ENCODE results near the gene SLC4A5.
"Not testable (repeated sequence)": the region's sequence is repeated elsewhere in the genome, so short reads cannot be mapped to it uniquely, and the experiment has no call there.

The SLC4A5 gene

DNA sequence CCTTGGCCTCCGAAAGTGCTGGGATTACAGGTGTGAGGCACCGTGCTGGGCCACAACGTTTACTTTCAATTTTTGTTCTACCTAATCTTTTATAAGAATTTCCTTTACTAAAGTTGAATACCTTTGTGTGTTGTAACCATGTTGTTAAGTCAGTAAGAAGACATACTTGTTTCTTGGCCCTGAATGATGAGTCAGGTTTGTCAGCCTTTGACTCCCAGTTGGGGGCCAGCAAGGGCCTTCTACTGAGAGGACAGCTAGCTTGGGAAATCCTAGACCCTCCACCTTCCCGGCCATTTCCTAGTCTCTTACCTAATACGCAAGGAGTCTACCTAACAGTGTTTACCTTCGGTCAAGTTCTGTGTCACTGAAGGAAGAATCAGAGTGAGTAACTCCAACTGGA, 122.1 kb downstream of the SLC4A5 start:
- TF ChIP-seq, protein P1, sequence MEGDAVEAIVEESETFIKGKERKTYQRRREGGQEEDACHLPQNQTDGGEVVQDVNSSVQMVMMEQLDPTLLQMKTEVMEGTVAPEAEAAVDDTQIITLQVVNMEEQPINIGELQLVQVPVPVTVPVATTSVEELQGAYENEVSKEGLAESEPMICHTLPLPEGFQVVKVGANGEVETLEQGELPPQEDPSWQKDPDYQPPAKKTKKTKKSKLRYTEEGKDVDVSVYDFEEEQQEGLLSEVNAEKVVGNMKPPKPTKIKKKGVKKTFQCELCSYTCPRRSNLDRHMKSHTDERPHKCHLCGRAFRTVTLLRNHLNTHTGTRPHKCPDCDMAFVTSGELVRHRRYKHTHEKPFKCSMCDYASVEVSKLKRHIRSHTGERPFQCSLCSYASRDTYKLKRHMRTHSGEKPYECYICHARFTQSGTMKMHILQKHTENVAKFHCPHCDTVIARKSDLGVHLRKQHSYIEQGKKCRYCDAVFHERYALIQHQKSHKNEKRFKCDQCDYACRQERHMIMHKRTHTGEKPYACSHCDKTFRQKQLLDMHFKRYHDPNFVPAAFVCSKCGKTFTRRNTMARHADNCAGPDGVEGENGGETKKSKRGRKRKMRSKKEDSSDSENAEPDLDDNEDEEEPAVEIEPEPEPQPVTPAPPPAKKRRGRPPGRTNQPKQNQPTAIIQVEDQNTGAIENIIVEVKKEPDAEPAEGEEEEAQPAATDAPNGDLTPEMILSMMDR (IDR thresholded peaks at IDR 0.05; ENCODE audit: insufficient read depth, low read length, missing control alignments): no peak
- ChIA-PET POLR2A (interaction anchor here (0.6 kb wide), 1 partner anchor 54 kb away, joined by 3 read pairs; no protein-coding TSS in a partner anchor), CTCF (no interaction called here)
- H3K4me3 ChIP-seq (ENCODE audit: low read depth, low read length): no peak overlapping the region
- no peak for DNase-seq (ENCODE audit: low read depth, low spot score)

DNA sequence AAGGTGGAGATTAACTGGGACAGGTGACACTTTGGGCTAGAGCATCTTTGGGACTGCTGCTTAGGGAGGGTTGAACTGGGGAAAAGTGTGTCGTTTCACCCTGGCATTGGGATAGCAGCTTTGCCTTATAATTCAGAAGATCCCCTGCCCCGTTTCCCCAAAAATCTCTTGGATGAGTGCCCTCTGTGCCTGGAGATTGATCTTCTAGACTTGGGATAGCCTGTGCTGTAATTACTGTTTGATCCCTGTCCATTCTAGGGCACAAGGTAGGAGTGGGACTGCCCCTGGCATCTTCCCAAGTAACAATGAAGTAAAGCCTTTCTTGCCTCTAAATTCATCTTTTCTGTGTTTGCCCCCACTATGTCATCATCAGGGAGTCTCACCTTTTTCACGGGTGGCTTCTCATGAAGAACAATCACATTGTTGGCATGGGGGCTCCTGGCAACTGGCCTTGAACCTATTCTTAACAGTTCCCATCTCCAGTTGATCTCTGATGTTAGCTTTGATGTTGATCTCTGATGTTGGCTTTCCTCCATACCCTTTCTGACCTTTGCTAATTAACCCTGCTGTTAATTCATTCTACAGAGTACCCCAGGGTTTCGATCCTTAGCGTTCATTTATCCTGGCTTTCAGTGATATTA, 123.2 kb downstream of the SLC4A5 start:
- no peak overlapping the region for H3K4me3 ChIP-seq (ENCODE audit: low read depth, low read length)
- DNase-seq (ENCODE audit: low read depth, low spot score): no peak
- CTCF ChIA-PET: interaction anchor here (1.4 kb wide), 1 partner anchor 20 kb away, joined by 7 read pairs; no protein-coding TSS in a partner anchor
- TF ChIP-seq, protein P1 (IDR thresholded peaks at IDR 0.05; ENCODE audit: insufficient read depth, low read length, missing control alignments): no peak
- POLR2A ChIA-PET: no interaction called here

DNA sequence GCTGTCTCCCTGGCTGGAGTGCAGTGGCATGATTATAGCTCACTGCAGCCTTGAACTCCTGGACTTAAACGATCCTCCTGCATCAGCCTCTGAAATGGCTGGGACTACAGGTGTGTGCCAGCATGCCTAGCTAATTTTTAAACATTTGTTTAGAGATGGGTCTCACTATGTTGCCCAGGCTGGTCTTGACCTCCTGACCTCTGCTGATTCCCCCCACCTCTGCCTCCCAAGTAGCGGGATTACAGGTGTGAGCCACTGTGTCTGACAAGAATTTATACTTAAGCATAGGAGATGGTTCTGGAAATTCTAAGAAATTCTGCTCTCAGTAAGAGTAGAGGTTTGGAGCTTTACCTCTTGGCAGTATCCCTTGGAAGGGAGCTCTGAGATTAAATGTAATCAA, 126.6 kb downstream of the SLC4A5 start:
- TF ChIP-seq, protein P1 (IDR thresholded peaks at IDR 0.05; ENCODE audit: insufficient read depth, low read length, missing control alignments): no peak
- H3K4me3 ChIP-seq (ENCODE audit: low read depth, low read length): no peak overlapping the region
- ChIA-PET POLR2A (interaction anchor here (0.9 kb wide), 1 partner anchor 10 kb away, joined by 3 read pairs; no protein-coding TSS in a partner anchor), CTCF (interaction anchor here (1.2 to 3.7 kb wide), 2 partner anchors 12 to 18 kb away, joined by 3 to 20 read pairs; partner anchors contain the start of gene MTHFD2)
- DNase-seq (ENCODE audit: low read depth, low spot score): no peak

DNA sequence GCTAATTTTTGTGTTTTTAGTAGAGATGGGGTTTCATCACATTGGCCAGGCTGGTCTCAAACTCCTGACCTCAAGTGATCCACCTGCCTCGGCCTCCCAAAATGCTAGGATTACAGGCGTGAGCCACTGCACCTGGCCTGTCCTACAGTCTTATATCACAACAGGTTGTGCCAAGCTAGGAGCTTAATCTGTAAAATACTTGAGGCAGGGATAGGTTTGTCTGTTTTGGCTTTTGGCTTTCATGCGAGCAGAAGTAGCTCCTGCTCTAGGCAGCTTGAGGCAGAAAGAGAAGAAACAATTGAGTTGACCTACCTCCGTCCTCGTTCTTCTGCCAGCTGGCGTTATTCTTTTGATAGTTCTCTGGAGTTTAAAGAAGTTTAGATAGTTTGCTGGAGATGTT, 127.4 kb downstream of the SLC4A5 start:
- POLR2A ChIA-PET; H3K4me3 ChIP-seq (ENCODE audit: low read depth, low read length); DNase-seq (ENCODE audit: low read depth, low spot score): not testable (repeated sequence)
- CTCF ChIA-PET: interaction anchor here (3.7 kb wide), 1 partner anchor 11 kb away, joined by 20 read pairs; no protein-coding TSS in a partner anchor

DNA sequence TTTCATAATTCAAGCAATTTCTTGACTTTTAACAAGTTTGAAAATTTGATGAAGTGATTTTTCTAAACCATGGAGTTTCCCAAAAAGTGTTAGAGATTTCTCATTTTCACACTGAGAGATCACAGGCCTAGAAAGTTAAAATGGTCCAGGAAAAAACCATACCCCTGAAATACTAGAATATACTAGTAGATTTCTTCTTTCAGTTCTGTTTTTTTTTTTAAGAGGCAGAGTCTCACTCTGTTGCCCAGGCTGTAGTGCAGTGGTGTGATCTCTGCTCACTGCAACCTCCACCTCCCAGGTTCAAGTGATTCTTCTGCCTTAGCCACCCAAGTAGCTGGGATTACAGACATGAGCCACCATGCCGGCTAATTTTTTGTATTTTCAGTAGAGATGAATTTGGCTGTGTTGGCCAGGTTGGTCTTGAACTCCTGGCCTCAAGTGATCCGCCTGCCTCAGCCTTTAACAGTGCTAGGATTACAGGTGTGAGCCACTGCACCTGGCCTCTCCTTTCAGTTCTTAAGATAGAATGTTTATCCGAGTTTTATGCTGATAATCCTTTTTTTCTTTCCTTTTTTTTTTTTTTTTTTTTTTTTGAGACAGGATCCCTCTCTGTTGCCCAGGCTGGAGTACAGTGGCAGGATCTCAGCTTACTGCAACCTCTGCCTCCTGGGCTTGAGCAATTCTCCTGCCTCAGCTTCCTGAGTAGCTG, 130.4 kb downstream of the SLC4A5 start:
- ChIA-PET CTCF (no interaction called here), POLR2A (no interaction called here)
- TF ChIP-seq, protein P1 (IDR thresholded peaks at IDR 0.05; ENCODE audit: insufficient read depth, low read length, missing control alignments): no peak
- no peak overlapping the region for H3K4me3 ChIP-seq (ENCODE audit: low read depth, low read length)
- DNase-seq (ENCODE audit: low read depth, low spot score): no peak

DNA sequence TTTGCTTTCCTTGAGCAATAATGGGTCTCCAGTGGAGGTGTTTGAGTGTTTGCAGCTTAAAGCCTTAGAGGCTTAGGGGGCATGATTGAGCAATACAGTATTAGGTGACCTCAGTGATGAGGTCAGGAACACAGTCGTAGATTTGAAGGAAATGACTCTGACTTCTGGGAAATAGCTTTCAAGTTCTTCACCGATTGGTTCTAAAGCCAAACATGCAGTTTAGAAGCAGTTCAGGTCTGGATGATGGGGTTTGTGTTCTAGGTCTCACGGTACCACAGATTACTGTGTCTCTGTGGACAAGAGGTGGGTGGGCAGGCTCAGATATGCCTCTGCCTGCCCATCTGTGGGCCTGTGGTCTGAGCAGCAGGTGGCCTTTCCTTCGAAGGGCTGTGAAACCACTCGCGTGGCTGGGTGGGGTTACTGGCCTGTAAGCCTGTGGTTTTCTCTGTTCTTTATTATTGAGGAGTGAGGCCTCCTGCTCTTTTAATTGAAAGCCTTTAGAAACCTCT, 137.0 kb downstream of the SLC4A5 start:
- TF ChIP-seq, protein P1 (IDR thresholded peaks at IDR 0.05; ENCODE audit: insufficient read depth, low read length, missing control alignments): no peak
- ChIA-PET CTCF (interaction anchor here (0.6 to 3.1 kb wide), 5 partner anchors 9 to 382 kb away, joined by 3 to 20 read pairs (median 3); partner anchors contain the start of gene BOLA3), POLR2A (interaction anchor here (0.7 to 1.1 kb wide), 2 partner anchors 10 to 21 kb away, joined by 3 read pairs; no protein-coding TSS in a partner anchor)
- DNase-seq (ENCODE audit: low read depth, low spot score): no peak
- no peak overlapping the region for H3K4me3 ChIP-seq (ENCODE audit: low read depth, low read length)

Measured in AG04449 (cell line).